ENCODE measurements around the gene ANKMY1.

DNA sequence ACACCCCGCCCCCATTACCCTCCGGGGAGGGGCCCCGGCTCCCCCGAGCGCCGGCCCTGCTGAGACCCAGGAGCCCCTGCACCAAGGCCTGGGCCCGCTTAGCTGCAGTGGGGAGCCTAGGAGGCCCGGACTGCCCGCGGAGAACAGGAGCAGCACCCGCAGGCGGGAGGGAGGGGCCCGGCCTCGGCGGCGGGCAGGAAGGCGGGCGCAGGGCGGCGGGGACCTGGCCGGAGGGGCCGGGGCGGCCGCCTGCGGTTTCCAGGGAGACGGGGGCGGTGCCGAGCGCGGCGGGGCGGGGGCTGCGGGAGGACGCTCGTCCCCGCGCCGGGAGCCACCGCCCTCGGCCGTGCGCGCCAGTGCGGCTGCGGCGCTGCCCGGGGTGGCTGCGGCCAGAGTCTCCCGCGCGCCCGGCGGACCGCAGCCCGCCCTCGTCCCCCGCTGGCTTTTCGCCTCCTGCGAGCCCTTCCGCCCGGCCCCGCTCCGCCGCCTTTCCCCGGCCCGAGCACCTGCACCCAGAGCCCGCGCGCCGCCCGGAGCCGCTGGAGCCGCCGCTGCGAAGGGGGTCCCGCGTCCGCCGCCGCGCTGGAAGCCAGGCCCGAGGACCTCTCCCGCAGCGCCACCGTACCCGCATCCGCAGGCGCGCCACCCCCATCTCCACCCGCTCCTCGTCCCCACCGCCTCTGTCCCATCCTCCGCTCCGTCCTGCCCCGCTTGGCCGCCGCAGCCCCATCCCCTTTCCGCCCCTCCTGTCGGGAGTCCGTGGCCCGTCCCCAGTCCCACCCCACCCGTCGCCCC is 105.1 kb downstream of the ANKMY1 start:
- TF ChIP-seq, protein P1, sequence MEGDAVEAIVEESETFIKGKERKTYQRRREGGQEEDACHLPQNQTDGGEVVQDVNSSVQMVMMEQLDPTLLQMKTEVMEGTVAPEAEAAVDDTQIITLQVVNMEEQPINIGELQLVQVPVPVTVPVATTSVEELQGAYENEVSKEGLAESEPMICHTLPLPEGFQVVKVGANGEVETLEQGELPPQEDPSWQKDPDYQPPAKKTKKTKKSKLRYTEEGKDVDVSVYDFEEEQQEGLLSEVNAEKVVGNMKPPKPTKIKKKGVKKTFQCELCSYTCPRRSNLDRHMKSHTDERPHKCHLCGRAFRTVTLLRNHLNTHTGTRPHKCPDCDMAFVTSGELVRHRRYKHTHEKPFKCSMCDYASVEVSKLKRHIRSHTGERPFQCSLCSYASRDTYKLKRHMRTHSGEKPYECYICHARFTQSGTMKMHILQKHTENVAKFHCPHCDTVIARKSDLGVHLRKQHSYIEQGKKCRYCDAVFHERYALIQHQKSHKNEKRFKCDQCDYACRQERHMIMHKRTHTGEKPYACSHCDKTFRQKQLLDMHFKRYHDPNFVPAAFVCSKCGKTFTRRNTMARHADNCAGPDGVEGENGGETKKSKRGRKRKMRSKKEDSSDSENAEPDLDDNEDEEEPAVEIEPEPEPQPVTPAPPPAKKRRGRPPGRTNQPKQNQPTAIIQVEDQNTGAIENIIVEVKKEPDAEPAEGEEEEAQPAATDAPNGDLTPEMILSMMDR (conservative IDR thresholded peaks at IDR 0.05) = no peak
- no peak for TF ChIP-seq EZH2 (IDR thresholded peaks at IDR 0.05; ENCODE audit: low read depth)
